HG03439 (cell line): ENCODE data around the gene EP300.
A peak's percentile ranks its signal among the peaks of the same experiment; 100 is the strongest.
"Not testable (repeated sequence)": the region's sequence is repeated elsewhere in the genome, so short reads cannot be mapped to it uniquely, and the experiment has no call there.

Source experiments
- ATAC-seq: cut with Tn5 transposase; IDR thresholded peaks from one replicate; pipeline ENCODE4 v1.9.1; 2021; ENCODE audit warnings: mild to moderate bottlenecking, moderate library complexity; ENCODE audit not compliant: unreplicated experiment

The EP300 gene

DNA sequence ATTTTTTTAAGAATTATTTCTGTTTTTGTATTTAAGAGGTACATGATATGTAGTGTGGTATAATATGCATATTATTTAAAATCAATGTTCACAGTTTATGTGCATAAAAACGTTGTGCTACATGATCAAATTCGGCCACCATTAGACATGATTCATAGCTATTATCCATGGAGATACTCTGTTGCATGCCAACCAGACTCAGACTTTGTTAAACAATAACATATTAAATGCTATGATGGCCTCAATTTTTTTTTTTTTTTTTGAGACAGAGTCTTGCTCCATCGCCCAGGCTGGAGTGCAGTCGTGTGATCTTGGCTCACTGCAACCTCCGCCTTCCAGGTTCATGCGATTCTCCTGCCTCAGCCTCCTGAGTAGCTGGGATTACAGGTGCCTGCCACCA lies 53.5 kb downstream of the EP300 start:
- ATAC-seq = not testable (repeated sequence)

DNA sequence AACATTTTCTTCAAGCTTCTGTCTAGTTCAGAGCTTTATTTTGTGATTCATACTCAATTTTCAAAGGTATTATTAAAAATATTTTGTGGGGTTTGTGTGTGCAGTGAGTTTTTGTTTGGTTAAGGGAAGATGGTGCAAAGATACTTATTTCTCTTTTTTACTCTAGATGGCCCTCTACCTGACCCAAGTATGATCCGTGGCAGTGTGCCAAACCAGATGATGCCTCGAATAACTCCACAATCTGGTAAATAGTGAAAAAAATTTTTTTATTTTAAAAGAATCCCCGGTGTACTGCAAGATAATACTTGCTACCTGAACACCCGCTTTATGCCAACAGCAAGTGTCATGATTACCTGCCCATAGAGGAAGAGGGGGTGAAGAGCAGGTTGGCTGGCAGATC lies 54.2 kb downstream of the EP300 start:
- ATAC-seq = no peak

DNA sequence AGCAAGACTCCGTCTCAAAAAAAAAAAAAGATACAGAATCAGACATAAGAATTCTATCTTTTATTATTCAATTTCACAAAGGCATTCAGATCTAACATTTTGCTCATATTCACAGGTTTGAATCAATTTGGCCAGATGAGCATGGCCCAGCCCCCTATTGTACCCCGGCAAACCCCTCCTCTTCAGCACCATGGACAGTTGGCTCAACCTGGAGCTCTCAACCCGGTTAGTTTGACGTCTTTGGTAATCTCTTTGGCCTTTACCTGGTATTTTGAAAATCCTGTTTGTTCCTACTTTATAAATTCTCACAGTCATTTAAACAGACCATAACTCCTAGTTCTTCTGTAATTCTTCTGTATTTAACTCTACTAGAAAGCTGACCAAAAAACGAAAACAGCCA lies 55.3 kb downstream of the EP300 start:
- no peak for ATAC-seq

DNA sequence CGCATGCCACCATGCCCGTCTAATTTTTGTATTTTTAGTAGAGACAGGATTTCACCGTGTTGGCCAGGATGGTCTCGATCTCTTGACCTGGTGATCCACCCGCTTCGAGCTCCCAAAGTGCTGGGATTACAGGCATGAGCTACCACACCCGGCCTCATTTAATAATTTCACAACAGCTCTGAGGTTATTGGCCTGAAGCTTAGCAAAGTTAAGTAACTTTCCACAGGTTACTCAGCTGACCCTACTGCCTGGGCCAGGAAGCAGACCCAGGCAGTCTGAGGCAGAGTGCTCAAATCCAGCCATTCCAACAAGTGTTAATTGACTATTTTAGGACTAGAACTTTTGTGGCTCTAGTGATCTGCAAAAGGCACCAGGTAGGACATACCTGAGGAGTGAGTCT lies 60.5 kb downstream of the EP300 start:
- ATAC-seq = no peak

DNA sequence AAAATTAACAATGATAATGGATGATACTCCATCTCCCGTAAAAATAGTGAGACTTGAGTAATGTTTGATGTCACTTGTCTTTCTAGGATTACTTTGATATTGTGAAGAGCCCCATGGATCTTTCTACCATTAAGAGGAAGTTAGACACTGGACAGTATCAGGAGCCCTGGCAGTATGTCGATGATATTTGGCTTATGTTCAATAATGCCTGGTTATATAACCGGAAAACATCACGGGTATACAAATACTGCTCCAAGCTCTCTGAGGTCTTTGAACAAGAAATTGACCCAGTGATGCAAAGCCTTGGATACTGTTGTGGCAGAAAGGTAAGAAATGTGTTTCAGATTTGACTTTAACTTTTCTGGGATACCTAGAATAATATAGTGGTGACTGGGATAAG lies 64.7 kb downstream of the EP300 start:
- no peak for ATAC-seq

DNA sequence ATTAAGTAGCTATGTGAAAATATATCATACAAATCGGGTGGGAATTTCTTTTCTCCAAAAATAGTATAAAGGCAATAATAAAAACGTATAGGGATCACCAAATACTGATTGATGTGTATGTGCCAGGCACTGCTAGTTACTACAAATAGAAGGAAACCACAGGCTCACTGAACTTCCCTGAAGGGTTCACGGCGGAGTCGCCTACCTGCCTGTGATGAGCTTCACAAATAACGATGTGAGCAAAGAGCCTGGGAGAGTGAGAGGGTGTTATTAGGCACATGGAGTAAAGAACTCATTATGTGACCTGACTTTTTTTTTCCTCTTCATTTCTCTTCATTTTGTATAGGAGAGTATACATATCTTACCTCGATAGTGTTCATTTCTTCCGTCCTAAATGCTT lies 76.8 kb downstream of the EP300 start:
- no peak for ATAC-seq

DNA sequence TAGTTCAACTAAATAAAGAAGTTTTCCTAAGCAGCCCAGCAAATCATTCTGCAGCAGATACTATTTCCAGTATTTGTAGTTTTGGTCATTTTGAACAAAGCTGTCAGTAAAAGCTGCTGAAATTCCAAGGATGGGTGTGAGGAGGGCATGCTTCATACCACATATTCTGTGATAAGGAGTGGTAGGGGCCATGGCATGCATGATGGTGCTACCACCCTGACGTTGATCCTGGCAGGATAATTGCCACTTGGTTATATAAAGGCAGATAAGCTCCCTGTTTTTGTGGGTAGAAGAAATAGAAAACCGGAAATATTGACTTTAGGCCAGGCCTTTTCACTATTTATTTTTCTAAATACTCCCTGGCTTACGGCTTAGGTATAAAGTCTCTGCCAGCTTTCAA lies 79.6 kb downstream of the EP300 start:
- ATAC-seq = no peak

DNA sequence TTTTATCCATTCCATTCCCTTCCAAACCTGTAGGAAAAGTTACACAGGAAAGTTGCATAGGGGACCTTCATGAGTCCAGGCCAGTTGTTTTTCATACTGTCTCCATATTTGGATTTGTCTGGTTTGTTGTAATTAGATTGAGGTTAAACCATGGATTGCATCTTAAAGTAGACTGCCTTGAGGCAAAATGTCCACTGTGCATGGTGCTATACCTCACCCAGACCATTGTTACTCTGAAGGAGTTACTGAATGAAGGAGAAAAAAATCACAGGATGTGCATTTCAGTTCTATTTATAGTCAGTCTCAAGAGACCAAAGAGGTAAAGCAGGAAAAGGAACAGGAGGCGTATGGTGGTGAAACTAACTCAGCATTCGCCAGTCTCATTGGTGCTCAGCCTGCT lies 83.2 kb downstream of the EP300 start:
- no peak for ATAC-seq

DNA sequence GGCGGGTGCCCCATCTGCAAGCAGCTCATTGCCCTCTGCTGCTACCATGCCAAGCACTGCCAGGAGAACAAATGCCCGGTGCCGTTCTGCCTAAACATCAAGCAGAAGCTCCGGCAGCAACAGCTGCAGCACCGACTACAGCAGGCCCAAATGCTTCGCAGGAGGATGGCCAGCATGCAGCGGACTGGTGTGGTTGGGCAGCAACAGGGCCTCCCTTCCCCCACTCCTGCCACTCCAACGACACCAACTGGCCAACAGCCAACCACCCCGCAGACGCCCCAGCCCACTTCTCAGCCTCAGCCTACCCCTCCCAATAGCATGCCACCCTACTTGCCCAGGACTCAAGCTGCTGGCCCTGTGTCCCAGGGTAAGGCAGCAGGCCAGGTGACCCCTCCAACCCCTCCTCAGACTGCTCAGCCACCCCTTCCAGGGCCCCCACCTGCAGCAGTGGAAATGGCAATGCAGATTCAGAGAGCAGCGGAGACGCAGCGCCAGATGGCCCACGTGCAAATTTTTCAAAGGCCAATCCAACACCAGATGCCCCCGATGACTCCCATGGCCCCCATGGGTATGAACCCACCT lies 84.7 kb downstream of the EP300 start:
- no peak for ATAC-seq

DNA sequence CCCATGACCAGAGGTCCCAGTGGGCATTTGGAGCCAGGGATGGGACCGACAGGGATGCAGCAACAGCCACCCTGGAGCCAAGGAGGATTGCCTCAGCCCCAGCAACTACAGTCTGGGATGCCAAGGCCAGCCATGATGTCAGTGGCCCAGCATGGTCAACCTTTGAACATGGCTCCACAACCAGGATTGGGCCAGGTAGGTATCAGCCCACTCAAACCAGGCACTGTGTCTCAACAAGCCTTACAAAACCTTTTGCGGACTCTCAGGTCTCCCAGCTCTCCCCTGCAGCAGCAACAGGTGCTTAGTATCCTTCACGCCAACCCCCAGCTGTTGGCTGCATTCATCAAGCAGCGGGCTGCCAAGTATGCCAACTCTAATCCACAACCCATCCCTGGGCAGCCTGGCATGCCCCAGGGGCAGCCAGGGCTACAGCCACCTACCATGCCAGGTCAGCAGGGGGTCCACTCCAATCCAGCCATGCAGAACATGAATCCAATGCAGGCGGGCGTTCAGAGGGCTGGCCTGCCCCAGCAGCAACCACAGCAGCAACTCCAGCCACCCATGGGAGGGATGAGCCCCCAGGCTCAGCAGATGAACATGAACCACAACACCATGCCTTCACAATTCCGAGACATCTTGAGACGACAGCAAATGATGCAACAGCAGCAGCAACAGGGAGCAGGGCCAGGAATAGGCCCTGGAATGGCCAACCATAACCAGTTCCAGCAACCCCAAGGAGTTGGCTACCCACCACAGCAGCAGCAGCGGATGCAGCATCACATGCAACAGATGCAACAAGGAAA lies 85.4 kb downstream of the EP300 start:
- no peak for ATAC-seq

DNA sequence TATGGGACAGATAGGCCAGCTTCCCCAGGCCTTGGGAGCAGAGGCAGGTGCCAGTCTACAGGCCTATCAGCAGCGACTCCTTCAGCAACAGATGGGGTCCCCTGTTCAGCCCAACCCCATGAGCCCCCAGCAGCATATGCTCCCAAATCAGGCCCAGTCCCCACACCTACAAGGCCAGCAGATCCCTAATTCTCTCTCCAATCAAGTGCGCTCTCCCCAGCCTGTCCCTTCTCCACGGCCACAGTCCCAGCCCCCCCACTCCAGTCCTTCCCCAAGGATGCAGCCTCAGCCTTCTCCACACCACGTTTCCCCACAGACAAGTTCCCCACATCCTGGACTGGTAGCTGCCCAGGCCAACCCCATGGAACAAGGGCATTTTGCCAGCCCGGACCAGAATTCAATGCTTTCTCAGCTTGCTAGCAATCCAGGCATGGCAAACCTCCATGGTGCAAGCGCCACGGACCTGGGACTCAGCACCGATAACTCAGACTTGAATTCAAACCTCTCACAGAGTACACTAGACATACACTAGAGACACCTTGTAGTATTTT lies 86.1 kb downstream of the EP300 start:
- ATAC-seq = no peak

DNA sequence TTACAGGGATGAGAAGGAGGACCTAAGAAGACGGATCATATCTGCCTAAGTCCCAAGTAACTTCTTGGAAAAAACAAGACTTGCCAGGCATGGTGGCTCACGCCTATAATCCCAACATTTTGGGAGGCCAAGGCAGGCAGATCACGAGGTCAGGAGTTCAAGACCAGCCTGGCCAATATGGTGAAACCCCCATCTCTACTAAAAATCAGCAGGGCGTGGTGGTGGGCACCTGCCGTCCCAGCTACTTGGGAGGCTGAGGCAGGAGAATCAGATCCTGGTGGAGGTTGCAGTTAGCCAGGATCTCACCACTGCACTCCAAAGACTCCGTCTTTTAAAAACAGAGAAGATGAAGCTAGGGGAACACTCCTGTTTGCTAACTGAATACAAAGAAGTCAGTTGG lies 88.0 kb downstream of the EP300 start:
- ATAC-seq = not testable (repeated sequence)

DNA sequence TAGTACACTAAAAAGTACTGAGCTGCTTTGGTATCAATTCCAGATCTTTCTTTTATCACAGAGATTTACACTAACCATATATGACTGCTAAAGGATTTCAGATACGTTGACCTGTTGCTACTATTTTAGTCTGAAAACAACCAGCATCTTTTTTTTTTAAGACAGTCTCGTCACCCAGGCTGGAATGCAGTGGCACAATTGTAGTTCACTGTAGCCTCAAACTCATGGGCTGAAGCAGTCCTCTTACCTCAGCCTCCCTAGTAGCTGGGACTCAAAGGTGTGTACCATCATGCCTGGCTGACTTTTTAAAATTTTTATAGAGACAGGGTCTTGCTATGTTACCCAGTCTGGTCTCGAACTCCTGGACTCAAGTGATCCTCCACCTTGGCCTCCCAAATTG lies 88.5 kb downstream of the EP300 start:
- ATAC-seq = no peak

DNA sequence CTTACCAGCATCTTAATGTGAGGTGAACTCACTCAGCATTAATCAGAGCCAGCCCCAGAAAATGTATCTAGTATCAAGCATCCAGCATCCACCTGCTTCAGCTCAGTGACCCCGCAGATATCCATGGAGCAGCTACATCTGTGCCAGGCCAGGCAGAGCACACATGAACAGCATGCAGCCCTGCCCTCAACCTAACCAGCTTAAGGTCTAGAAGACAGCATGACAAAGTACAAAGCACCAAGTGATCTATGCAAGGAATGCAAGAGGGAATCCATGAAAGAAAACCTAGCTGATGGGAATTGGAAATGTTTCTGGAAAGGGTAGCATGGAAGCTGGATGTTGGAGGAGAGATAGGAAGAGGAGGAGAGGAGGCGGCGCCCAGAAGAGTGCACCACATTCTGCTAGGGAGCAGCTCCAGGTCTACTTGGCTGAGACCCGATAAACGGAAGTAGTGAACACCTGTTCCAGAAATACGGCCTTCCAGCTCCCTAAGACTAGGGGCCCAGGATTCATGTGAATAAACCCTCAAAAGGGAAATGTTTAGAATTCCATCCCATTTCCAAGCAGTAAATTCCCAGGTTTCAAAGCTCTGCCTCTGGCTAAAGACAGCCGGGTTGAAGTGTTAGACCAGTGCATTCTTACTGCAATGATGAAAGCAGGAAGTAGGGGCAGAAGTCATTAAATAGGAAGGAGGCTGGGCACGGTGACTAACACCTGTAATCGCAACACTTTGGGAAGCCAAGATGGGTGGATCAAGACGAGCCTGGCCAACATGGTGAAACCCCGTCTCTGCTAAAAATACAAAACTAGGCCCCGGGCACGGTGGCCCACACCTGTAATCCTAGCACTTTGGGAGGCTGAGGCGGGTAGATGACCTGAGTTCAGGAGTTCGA lies 89.2 kb downstream of the EP300 start:
- no peak for ATAC-seq

DNA sequence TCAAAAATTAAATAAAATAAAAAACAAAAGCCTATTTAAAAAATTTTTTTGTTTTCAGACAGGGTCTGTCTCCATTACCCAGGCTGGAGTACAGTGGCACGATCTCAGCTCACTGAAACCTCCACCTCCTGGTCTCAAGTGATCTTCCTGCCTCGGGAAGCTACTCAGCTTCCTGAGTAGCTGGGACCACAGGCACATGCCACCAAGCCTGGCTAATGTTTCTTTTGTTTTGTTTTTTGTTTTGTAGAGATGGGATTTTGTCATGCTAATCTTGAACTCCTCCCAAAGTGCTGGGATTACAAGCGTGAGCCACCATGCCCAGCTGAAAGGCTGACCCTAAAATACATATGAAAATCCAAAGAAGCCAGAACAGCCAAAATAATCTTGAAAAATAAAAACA lies 92.3 kb downstream of the EP300 start:
- ATAC-seq = no peak

DNA sequence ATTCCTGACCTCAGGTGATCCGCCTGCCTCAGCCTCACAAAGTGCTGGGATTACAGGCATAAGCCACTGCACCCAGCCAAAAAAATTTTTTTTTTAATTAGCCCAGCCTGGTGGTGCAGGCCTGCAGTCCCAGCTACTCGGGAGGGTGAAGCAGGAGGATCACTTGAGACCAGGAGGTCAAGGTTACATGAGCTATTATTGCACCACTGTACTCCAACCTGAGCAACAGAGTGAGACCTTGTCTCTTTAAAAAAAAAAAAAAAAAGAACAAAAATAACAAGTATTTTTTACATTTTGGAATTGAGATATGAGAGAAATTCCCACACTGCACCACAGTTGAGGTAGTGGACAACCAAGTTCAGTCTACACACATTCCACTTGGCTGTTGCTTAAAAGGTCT lies 99.1 kb downstream of the EP300 start:
- no peak for ATAC-seq

DNA sequence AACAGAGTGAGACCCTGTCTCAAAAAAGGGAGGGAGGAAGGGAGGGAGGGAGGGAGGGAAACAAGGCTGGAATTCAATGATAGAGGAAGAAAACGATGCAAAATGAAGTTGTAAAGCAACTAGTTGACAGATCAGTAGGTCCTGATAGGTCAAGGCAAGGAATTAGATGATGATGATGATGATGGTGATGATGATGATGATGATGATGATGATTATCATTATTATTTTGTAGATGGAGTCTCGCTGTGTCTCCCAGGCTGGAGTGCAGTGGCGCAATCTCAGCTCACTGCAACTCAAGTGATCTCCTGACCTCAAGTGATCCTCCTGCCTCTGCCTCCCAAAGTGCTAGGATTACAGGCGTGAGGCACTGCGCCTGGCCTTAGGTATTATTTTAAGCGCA lies 101.4 kb downstream of the EP300 start:
- ATAC-seq = no peak

DNA sequence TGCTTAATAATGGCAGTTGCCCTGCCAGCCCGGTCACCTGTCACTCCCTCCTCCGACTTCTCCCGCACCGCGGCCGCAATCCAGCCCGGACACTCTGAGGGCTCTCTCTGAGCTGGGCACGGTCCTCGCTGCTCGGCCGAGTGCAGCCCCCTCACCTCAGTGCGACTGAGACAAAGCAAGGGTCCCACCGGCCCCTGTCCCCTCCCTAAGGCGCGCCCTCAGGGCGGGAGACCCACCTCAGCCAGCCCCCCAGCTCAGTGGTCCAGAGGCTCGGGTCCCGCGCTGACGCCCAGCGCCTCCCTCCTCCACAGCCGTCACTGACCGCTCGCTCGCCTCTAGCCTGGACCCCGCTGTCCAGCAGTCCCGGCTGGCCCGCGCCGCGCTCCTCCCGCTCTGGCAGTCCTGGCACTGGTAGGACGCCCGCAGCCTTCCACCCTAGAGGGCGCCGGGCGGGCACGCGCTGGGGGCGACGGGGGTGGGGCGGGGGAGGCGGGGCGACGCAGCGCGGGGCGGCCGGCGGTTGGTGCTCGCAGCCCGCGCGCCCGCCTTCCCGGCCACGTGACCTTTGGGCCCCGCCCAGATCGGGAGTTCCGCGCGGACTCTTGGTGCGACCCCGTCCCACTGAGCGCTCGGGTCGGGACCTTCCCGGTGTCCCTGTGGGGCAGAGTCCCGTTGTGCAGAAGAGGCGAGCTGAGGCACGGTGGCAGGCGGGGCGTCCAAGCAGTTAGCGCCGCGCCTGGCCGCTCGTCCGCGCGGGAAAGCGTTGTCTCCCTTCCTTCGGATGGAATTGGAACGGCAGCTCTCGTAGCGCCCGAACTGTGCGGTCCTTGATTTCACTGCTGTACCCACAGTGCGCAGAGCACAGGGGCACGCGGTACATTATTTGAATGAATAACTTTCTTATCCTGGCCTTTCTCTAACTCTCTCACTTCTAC lies 104.9 kb downstream of the EP300 start:
- ATAC-seq = peak; percentile 76

DNA sequence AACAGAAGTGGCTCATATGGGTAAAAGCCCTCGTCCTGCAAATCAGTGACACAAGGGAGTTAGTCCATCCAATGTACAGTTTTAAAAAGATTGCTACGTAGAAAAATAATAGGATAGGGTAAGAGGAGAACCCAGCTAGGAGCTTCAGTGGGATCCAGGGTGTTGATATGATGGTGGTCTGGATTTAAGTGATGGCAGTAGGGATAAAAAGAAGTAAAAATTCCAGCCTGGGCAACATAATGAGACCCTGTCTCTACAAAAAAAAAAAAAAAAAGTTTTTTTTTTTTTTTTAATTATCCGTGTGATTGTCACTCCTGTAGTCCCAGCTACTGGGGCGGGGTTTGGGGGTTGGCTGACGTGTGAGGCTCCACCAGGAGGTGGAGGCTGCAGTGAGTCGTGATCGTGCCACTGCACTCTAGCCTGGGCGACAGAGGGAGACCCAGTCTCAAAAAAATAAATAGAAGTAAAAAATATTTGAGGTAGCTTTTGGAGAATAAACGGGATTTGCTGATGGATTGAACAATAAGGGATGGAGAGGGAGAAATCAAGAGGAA lies 105.7 kb downstream of the EP300 start:
- ATAC-seq = no peak

DNA sequence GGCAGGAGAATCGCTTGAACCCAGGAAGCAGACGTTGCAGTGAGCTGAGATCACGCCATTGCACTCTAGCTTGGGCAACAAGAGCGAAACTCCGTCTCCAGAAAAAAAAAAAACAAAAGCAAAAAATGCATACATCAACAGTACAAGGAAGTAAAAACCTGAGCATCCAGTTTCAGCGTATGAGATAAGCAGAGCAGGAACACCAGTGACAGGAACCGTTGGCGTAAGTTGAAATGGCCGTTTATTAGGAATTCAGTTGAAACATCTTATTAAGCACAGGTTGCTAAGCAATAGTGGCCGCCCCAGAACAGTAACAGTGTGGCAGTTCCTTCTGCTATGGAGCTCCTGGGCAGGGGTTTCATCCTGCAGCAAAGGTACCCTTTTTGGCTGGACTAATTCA lies 108.7 kb downstream of the EP300 start:
- ATAC-seq = no peak
